ENCODE results near the gene CBFA2T2. TPM values are rescaled to one million over a fixed set of nuclear protein-coding genes. Genes with fewer than 3 reads are reported as not detected.

Gene CBFA2T2
- total and polyA plus RNA-seq, 2 donors from 2014 or later, result 5.5 to 17.3 TPM

GRCh38 chr20:33444797-33445560 is 44.9 kb upstream of the CBFA2T2 start:
- H3K4me3 ChIP-seq (ENCODE audit: low read length in 3 of 3), result no peak overlapping the region
- no peaks in the 10 kb centered on the region for H3K27me3 ChIP-seq (ENCODE audit: control insufficient read depth, insufficient read depth, low read length)
- FAIRE-seq, result no peak

GRCh38 chr20:33445881-33446625 is 43.8 kb upstream of the CBFA2T2 start:
- FAIRE-seq, result no peak
- Histone ChIP-seq H3K9me3 (ENCODE audit: control insufficient read depth in 2 of 3, insufficient read depth in 1 of 3, low read length in 3 of 3) (no peaks in the 10 kb centered on the region), H3K27me3 (ENCODE audit: control insufficient read depth, insufficient read depth, low read length) (no peaks in the 10 kb centered on the region), H3K9ac (ENCODE audit: low read length in 3 of 3) (no peak overlapping the region), H3K4me1 (ENCODE audit: control insufficient read depth in 2 of 3, insufficient read depth in 2 of 3, low read depth in 1 of 3, low read length in 3 of 3) (peaks cover 0 to 14% (median 10%) of the 10 kb centered on the region in 3 donors), H3K4me3 (ENCODE audit: low read length in 3 of 3) (no peak overlapping the region), H3K27ac (ENCODE audit: low read depth in 2 of 2, low read length in 2 of 2) (no peak overlapping the region), H3K36me3 (ENCODE audit: control insufficient read depth in 2 of 3, insufficient read depth in 3 of 3, low read length in 3 of 3) (no peaks in the 10 kb centered on the region)
- no peak for TF ChIP-seq CTCF (IDR thresholded peaks at IDR 0.05; ENCODE audit: borderline replicate concordance, extremely low read depth, insufficient read depth)
- no peak for DNase-seq
- intact Hi-C loops (cut with DNase I), result no loop called here

More at GRCh38 chr20:33444797-33445560, 44.9 kb upstream of the CBFA2T2 start:
- no peaks in the 10 kb centered on the region for H3K9me3 ChIP-seq (ENCODE audit: control insufficient read depth in 2 of 3, insufficient read depth in 1 of 3, low read length in 3 of 3)
- no peaks in the 10 kb centered on the region for H3K36me3 ChIP-seq (ENCODE audit: control insufficient read depth in 2 of 3, insufficient read depth in 3 of 3, low read length in 3 of 3)
- no peak for DNase-seq
- no peak overlapping the region for H3K9ac ChIP-seq (ENCODE audit: low read length in 3 of 3)
- H3K27ac ChIP-seq (ENCODE audit: low read depth in 2 of 2, low read length in 2 of 2), result no peak overlapping the region
- peaks cover 0 to 15% (median 10%) of the 10 kb centered on the region in 3 donors for H3K4me1 ChIP-seq (ENCODE audit: control insufficient read depth in 2 of 3, insufficient read depth in 2 of 3, low read depth in 1 of 3, low read length in 3 of 3)
- intact Hi-C loops (cut with DNase I), result no loop called here
- TF ChIP-seq CTCF (IDR thresholded peaks at IDR 0.05; ENCODE audit: borderline replicate concordance, extremely low read depth, insufficient read depth), result peak; percentile 21

- H3K27me3 ChIP-seq (ENCODE audit: control insufficient read depth, insufficient read depth, low read length), result no peaks in the 10 kb centered on the region
- H3K27ac ChIP-seq (ENCODE audit: low read depth in 2 of 2, low read length in 2 of 2), result no peak overlapping the region
- FAIRE-seq, result no peak
- DNase-seq, result no peak
- no peak overlapping the region for H3K4me3 ChIP-seq (ENCODE audit: low read length in 3 of 3)
- no peaks in the 10 kb centered on the region for H3K9me3 ChIP-seq (ENCODE audit: control insufficient read depth in 2 of 3, insufficient read depth in 1 of 3, low read length in 3 of 3)
- intact Hi-C loops (cut with DNase I), result loop anchor here (10.0 kb wide), 1 partner anchor 204 kb away; no protein-coding TSS in a partner anchor
- no peaks in the 10 kb centered on the region for H3K4me1 ChIP-seq (ENCODE audit: control insufficient read depth in 2 of 3, insufficient read depth in 2 of 3, low read depth in 1 of 3, low read length in 3 of 3)
- no peak for TF ChIP-seq CTCF (IDR thresholded peaks at IDR 0.05; ENCODE audit: borderline replicate concordance, extremely low read depth, insufficient read depth)
- no peaks in the 10 kb centered on the region for H3K36me3 ChIP-seq (ENCODE audit: control insufficient read depth in 2 of 3, insufficient read depth in 3 of 3, low read length in 3 of 3)
- H3K9ac ChIP-seq (ENCODE audit: low read length in 3 of 3), result no peak overlapping the region
Observed at GRCh38 chr20:33450867-33451266, 39.0 kb upstream of the CBFA2T2 start.

Measured in kidney (tissue), 14 donors.